Psoas muscle (tissue), 8 donors: ENCODE measurements around the gene TMEM217. TPM values are rescaled to one million over a fixed set of nuclear protein-coding genes. Genes with fewer than 3 reads are reported as not detected.

Experiments used
- ATAC-seq, 4 donors: fragments of 200-7000 bp; cut with Tn5 transposase; one replicate each; pipeline ENCODE4 v1.9.1; 2020; ENCODE audit warnings: moderate library complexity in 3 of 4, mild to moderate bottlenecking in 2 of 4
- DNase-seq, 2 donors: peaks; one replicate each; pipeline ENCODE4 v3.0.0-alpha.2; 2020
- H3K27ac ChIP-seq: fragments of 200-600 bp; one replicate; pipeline ENCODE4 v1.8.0; 2022
- H3K27me3 ChIP-seq, 3 donors: fragments of 200-600 bp in 1 of 3; one replicate each; pipeline versions ENCODE4 v1.6.1 to v1.8.0; 2013 to 2022; ENCODE audit warnings: low read length in 2 of 3, mild to moderate bottlenecking in 2 of 3, moderate library complexity in 1 of 3; ENCODE audit not compliant: insufficient read depth in 3 of 3
- H3K36me3 ChIP-seq, 2 donors: fragments of 200-600 bp in 1 of 2; one replicate each; pipeline versions ENCODE4 v1.6.1 to v1.8.0; 2013 to 2022; ENCODE audit warnings: low read depth in 1 of 2, mild to moderate bottlenecking in 1 of 2, moderate library complexity in 1 of 2; ENCODE audit not compliant: insufficient read depth in 1 of 2
- H3K4me1 ChIP-seq: fragments of 200-600 bp; one replicate; pipeline ENCODE4 v1.8.0; 2022
- H3K4me3 ChIP-seq: fragments of 200-600 bp; one replicate; pipeline ENCODE4 v1.8.0; 2022; ENCODE audit warnings: mild to moderate bottlenecking
- H3K9me3 ChIP-seq: fragments of 200-600 bp; one replicate; pipeline ENCODE4 v1.8.0; 2022
- CTCF ChIP-seq: fragments of 200-600 bp; IDR thresholded peaks from one replicate; pipeline ENCODE4 v1.8.0; 2022; ENCODE audit warnings: antibody characterized with exemption
- WGBS, 3 donors: extraction: QIAGEN DNeasy Blood & Tissue Kit; methylation state at CpG; one replicate each; pipeline versions ENCODE4 v1.1.6 to v1.1.7; 2013; 5-methylcytosine and 5-hydroxymethylcytosine counted together
- intact Hi-C, 2 donors: fragments of 100-400 bp; cut with DNase I; formaldehyde crosslinking; loops; one replicate each; pipeline versions ENCODE4 v1.11.0 to v1.14.2; 2022
- polyA plus RNA-seq, 3 donors: library from polyadenylated mRNA; stranded (reverse); fragments of 200-250 nt; gene quantifications; one replicate each; pipeline ENCODE4 v1.2.3, GENCODE V29; 2013
- total RNA-seq, 4 donors: library from RNA; stranded (reverse); fragmentation: NEBNext Ultra II Directional in 2 of 4; extraction: Animal tissue kit (Norgen Biotek cat#: 25700) in 2 of 4; gene quantifications; one replicate each; pipeline versions ENCODE4 v1.2.1 to v1.2.4, GENCODE V29; 2021 to 2023
- donor health status: healthy with polysubstance abuse.
- donor health status: DM: no; HTN: no; CAD: no; lungs with moderate emphysema.
- donor health status: Bipolar disorder and iron deficiency.
- donor health status: healthy.
- donor health status: DM: yes; HTN: yes; CAD: no.
- donor health status: DM: no; HTN: no; CAD: no.
- donor health status: DM: no; HTN: no; CAD: no.
- donor health status: DM: yes; HTN: yes; CAD: no.

Gene TMEM217
- total and polyA plus RNA-seq, 7 donors: 0.05 to 4.3 (median 0.31) TPM; not detected in 1

- WGBS, 3 donors: 0 to 1% (median 0%) methylated on average over 46 to 90 of the region's 90 CpGs
- Histone ChIP-seq H3K27me3 (no peaks in the 10 kb centered on the region), H3K36me3 (peaks cover 8 to 25% of the 10 kb centered on the region in 2 donors), H3K9me3 (no peaks in the 10 kb centered on the region), H3K27ac (peak within 1 kb of the TSS; percentile 94), H3K4me1 (peaks cover 10% of the 10 kb centered on the region), H3K4me3 (peak within 1 kb of the TSS; percentile 97)
- intact Hi-C loops: loop anchor here (1.0 to 10.0 kb wide), 3 partner anchors 37 to 405 kb away; no protein-coding TSS in a partner anchor
- no peak for TF ChIP-seq CTCF
- DNase-seq (peak; percentile 100), ATAC-seq (peak; percentile 88 to 94 (median 90))
Observed at GRCh38 chr6:37169496-37170272, 88.3 kb downstream of the TMEM217 start, which contains the start of gene PIM1. PIM1 (plus strand) TSS chr6:37170152; CDS start chr6:37170576, 424 bp downstream.

GRCh38 chr6:37168811-37169495 lies 89.0 kb downstream of the TMEM217 start:
- WGBS, 3 donors: 6 to 9% (median 7%) methylated on average over 29 of the region's 29 CpGs
- intact Hi-C loops: no loop called here
- ATAC-seq: peak in 3 of 4 donors; percentile 4 to 16 (median 10)
- Histone ChIP-seq H3K9me3 (no peaks in the 10 kb centered on the region), H3K4me3 (peak overlapping the region; percentile 97), H3K4me1 (peaks cover 10% of the 10 kb centered on the region), H3K36me3 (peaks cover 7 to 18% of the 10 kb centered on the region in 2 donors), H3K27ac (peak overlapping the region; percentile 85), H3K27me3 (no peaks in the 10 kb centered on the region)
- TF ChIP-seq CTCF: no peak
- DNase-seq: no peak

GRCh38 chr6:37168163-37168758 lies 89.7 kb downstream of the TMEM217 start:
- no peaks in the 10 kb centered on the region for H3K9me3 ChIP-seq
- no peak for TF ChIP-seq CTCF
- ATAC-seq (no peak), DNase-seq (no peak)
- 84 to 91% (median 89%) methylated on average over 5 of the region's 5 CpGs for WGBS, 3 donors
- no peak overlapping the region for H3K4me3 ChIP-seq
- peaks cover 5 to 11% of the 10 kb centered on the region in 2 donors for H3K36me3 ChIP-seq
- peaks cover 10% of the 10 kb centered on the region for H3K4me1 ChIP-seq
- no peaks in the 10 kb centered on the region for H3K27me3 ChIP-seq
- intact Hi-C loops: no loop called here
- peak overlapping the region; percentile 85 for H3K27ac ChIP-seq

GRCh38 chr6:37162740-37163139 lies 95.2 kb downstream of the TMEM217 start:
- TF ChIP-seq CTCF: no peak
- Histone ChIP-seq H3K27me3 (no peaks in the 10 kb centered on the region), H3K9me3 (no peaks in the 10 kb centered on the region), H3K27ac (no peak overlapping the region), H3K36me3 (no peaks in the 10 kb centered on the region), H3K4me3 (no peak overlapping the region), H3K4me1 (peaks cover 8% of the 10 kb centered on the region)
- ATAC-seq (no peak), DNase-seq (no peak)
- intact Hi-C loops: no loop called here
- WGBS, 3 donors: 89 to 91% (median 91%) methylated on average over 4 of the region's 4 CpGs

Other genes starting within 250 kb of the TMEM217 start
- 10 to 100 TPM; 18.0 to 45.5 (median 32.8) TPM for gene PIM1, start 88.0 kb downstream of the TMEM217 start, total RNA-seq
- 10 to 100 TPM in 1 of 3 donors, 1 to 10 TPM in 2; 2.8 to 16.5 (median 7.8) TPM for gene PIM1, start 88.0 kb downstream of the TMEM217 start, polyA plus RNA-seq
- gene TBC1D22B, start 372 bp downstream of the TMEM217 start, total RNA-seq: 10 to 100 TPM in 3 of 4 donors, 1 to 10 TPM in 1; 6.3 to 25.6 (median 11.5) TPM
- 1 to 10 TPM; 4.3 to 9.0 (median 6.7) TPM for gene TBC1D22B, start 372 bp downstream of the TMEM217 start, polyA plus RNA-seq
- 10 to 100 TPM; 10.7 to 17.8 (median 14.2) TPM for gene RNF8, start 95.8 kb upstream of the TMEM217 start, total RNA-seq
- 10 to 100 TPM in 2 of 3 donors, 1 to 10 TPM in 1; 9.4 to 28.5 (median 11.1) TPM for gene RNF8, start 95.8 kb upstream of the TMEM217 start, polyA plus RNA-seq
- 10 to 100 TPM; 24.4 to 29.9 (median 26.5) TPM for gene CMTR1, start 175.1 kb upstream of the TMEM217 start, total RNA-seq
- 10 to 100 TPM in 2 of 3 donors, 1 to 10 TPM in 1; 8.8 to 22.2 (median 13.5) TPM for gene CMTR1, start 175.1 kb upstream of the TMEM217 start, polyA plus RNA-seq
- 10 to 100 TPM; 11.5 to 15.7 (median 14.3) TPM for gene CCDC167, start 241.7 kb upstream of the TMEM217 start, total RNA-seq
- gene CCDC167, start 241.7 kb upstream of the TMEM217 start, polyA plus RNA-seq: 10 to 100 TPM; 31.4 to 50.8 (median 38.7) TPM